Upper lobe of left lung (tissue), 4 donors: ENCODE measurements around the gene MYO9B.

Experiments used
- POLR2AphosphoS5 ChIP-seq, 2 donors: sonication (generic); formaldehyde crosslinking; IDR thresholded peaks; one replicate each; pipeline ENCODE4 v1.5.1; 2017; ENCODE audit warnings: antibody characterized with exemption in 2 of 2
- TF ChIP-seq, protein P1 (sequence below), 6 experiments: fragments of 450-650 bp in 4 of 6; fragments of 200-600 bp in 2 of 6; sonication (generic) in 2 of 6; IDR thresholded peaks; one replicate each; pipeline ENCODE4 v1.5.1; 2016 to 2019; ENCODE audit warnings: antibody characterized with exemption in 6 of 6

- TF ChIP-seq POLR2AphosphoS5 (IDR thresholded peaks at IDR 0.05): no peak
- TF ChIP-seq, protein P1, sequence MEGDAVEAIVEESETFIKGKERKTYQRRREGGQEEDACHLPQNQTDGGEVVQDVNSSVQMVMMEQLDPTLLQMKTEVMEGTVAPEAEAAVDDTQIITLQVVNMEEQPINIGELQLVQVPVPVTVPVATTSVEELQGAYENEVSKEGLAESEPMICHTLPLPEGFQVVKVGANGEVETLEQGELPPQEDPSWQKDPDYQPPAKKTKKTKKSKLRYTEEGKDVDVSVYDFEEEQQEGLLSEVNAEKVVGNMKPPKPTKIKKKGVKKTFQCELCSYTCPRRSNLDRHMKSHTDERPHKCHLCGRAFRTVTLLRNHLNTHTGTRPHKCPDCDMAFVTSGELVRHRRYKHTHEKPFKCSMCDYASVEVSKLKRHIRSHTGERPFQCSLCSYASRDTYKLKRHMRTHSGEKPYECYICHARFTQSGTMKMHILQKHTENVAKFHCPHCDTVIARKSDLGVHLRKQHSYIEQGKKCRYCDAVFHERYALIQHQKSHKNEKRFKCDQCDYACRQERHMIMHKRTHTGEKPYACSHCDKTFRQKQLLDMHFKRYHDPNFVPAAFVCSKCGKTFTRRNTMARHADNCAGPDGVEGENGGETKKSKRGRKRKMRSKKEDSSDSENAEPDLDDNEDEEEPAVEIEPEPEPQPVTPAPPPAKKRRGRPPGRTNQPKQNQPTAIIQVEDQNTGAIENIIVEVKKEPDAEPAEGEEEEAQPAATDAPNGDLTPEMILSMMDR (IDR thresholded peaks at IDR 0.05): no peak
These were observed 6.4 kb downstream of the MYO9B start for GRCh38 chr19:17081672-17082630.
